Measurements from ENCODE around the gene SPAG9. TPM values are rescaled to one million over a fixed set of nuclear protein-coding genes. Genes with fewer than 3 reads are reported as not detected.

SPAG9 gene
- total and polyA plus RNA-seq, 2 of the 8 experiments (the other 6 are each of a cell fraction or from before 2014, with no cell fraction given), result 9.8 to 63.8 TPM

DNA sequence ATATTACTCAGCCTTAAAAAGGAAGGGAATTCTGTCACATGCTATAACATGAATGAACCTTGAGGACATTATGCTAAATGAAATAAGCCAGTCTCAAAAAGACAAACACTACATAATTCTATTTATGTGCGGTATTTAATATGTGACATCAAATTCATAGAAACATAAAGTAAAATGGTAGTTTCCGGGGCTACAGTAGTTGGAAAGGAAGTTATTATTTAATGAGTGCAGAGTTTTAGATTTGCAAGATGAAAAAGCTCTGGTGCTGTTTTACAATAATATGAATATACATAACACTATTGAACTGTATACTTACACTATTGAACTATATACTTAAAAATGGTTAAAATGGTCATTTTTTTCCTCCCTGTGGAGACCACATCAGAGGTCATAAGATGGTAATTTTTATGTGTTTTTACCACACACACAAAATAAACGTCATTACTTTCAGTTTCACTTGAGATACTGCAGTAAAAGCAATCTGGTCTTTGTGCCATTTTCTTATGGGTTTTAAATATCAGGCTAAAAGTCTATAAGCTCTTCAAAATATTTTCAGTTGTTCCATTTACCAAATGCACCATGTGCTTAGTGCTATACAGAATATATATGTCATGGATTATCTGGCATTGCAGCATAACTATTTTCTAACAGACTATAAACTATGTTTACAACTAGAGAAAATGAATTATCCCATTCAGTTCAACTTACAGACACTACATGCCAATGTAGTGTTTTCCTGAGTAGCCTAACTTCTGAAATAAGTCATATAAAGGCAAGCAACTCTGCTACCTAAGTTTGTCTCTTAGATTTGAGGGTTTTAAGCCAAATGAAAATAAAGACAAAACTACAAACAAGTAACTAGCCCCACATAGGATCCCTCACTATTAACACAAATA is 90.9 kb downstream of the SPAG9 start:
- FAIRE-seq, result no peak
- POLR2A ChIA-PET (ENCODE audit: partially characterized antibody), result interaction anchor here (0.8 to 1.3 kb wide), 4 partner anchors 9 to 15 kb away, joined by 3 to 4 read pairs (median 4); no protein-coding TSS in a partner anchor
- TF ChIP-seq, protein P1, sequence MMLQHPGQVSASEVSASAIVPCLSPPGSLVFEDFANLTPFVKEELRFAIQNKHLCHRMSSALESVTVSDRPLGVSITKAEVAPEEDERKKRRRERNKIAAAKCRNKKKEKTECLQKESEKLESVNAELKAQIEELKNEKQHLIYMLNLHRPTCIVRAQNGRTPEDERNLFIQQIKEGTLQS (IDR thresholded peaks at IDR 0.05; ENCODE audit: insufficient read depth, low read depth, low read length), result no peak
- TF ChIP-seq RBBP5 (IDR thresholded peaks at IDR 0.05; ENCODE audit: borderline replicate concordance, low read depth, low read length), result no peak
- TF ChIP-seq CHD1 (IDR thresholded peaks at IDR 0.05; ENCODE audit: low read depth, low read length), result no peak
- TF ChIP-seq, protein P2, sequence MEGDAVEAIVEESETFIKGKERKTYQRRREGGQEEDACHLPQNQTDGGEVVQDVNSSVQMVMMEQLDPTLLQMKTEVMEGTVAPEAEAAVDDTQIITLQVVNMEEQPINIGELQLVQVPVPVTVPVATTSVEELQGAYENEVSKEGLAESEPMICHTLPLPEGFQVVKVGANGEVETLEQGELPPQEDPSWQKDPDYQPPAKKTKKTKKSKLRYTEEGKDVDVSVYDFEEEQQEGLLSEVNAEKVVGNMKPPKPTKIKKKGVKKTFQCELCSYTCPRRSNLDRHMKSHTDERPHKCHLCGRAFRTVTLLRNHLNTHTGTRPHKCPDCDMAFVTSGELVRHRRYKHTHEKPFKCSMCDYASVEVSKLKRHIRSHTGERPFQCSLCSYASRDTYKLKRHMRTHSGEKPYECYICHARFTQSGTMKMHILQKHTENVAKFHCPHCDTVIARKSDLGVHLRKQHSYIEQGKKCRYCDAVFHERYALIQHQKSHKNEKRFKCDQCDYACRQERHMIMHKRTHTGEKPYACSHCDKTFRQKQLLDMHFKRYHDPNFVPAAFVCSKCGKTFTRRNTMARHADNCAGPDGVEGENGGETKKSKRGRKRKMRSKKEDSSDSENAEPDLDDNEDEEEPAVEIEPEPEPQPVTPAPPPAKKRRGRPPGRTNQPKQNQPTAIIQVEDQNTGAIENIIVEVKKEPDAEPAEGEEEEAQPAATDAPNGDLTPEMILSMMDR (IDR thresholded peaks at IDR 0.05; ENCODE audit: control extremely low read depth in 1 of 3, insufficient read depth in 1 of 3, low read depth in 1 of 3, low read length in 3 of 3), result no peak
- no peak for TF ChIP-seq SP1 (IDR thresholded peaks at IDR 0.05; ENCODE audit: low read depth, low read length)
- TF ChIP-seq, protein P3, sequence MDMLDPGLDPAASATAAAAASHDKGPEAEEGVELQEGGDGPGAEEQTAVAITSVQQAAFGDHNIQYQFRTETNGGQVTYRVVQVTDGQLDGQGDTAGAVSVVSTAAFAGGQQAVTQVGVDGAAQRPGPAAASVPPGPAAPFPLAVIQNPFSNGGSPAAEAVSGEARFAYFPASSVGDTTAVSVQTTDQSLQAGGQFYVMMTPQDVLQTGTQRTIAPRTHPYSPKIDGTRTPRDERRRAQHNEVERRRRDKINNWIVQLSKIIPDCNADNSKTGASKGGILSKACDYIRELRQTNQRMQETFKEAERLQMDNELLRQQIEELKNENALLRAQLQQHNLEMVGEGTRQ (IDR thresholded peaks at IDR 0.05; ENCODE audit: low read length), result no peak
- TF ChIP-seq POU5F1 (IDR thresholded peaks at IDR 0.05; ENCODE audit: low read depth, low read length), result no peak

More for the DNA sequence above, 90.9 kb downstream of the SPAG9 start:
- Histone ChIP-seq H3K56ac (replicated peaks; ENCODE audit: insufficient read length, low read depth, low read length) (no peak overlapping the region), H3K27me3 (replicated peaks in 1 of 4; ENCODE audit: control insufficient read depth in 3 of 4, extremely low read depth in 1 of 4, insufficient read depth in 3 of 4, low read length in 3 of 4) (no peaks in the 10 kb centered on the region), H3K9ac (replicated peaks in 1 of 4; ENCODE audit: extremely low read depth in 1 of 4, low read depth in 3 of 4, low read length in 3 of 4) (no peak overlapping the region), H3K4me3 (ENCODE audit: extremely low read depth in 1 of 4, insufficient read depth in 2 of 4, low read depth in 3 of 4, low read length in 4 of 4) (no peak overlapping the region), H2BK12ac (ENCODE audit: low read depth, low read length) (no peak overlapping the region), H2BK120ac (replicated peaks; ENCODE audit: low read depth, low read length) (no peak overlapping the region), H3K79me2 (ENCODE audit: control insufficient read depth in 1 of 2, insufficient read depth in 2 of 2, low read length in 2 of 2) (no peaks in the 10 kb centered on the region), H3K23ac (ENCODE audit: insufficient read length) (no peak overlapping the region), H2AK5ac (ENCODE audit: low read depth, low read length) (no peak overlapping the region), H4K20me1 (replicated peaks in 1 of 2; ENCODE audit: control insufficient read depth in 1 of 2, insufficient read depth in 2 of 2, low read length in 2 of 2) (no peaks in the 10 kb centered on the region), H3K36me3 (ENCODE audit: control insufficient read depth in 2 of 4, insufficient read depth in 4 of 4, low read length in 3 of 4) (peaks cover 0 to 2% (median 0%) of the 10 kb centered on the region in 4 experiments; a peak in 2 of 8 replicates), H3K27ac (ENCODE audit: low read depth, low read length) (no peak overlapping the region), H4K5ac (ENCODE audit: insufficient read length, low read depth, low read length) (no peak overlapping the region), H3K4ac (replicated peaks; ENCODE audit: insufficient read length, low read depth, low read length) (no peak overlapping the region), H3K23me2 (ENCODE audit: low read depth, low read length) (no peaks in the 10 kb centered on the region), H3K4me1 (replicated peaks in 1 of 4; ENCODE audit: control insufficient read depth in 3 of 4, insufficient read depth in 4 of 4, low read length in 3 of 4) (no peaks in the 10 kb centered on the region), H2BK20ac (ENCODE audit: low read length) (no peak overlapping the region), H2BK5ac (ENCODE audit: low read depth, low read length) (no peak overlapping the region), H2AFZ (ENCODE audit: low read length) (no peak overlapping the region), H3K18ac (ENCODE audit: extremely low read depth, low read length) (no peak overlapping the region), H2BK15ac (ENCODE audit: low read length) (no peak overlapping the region), H4K91ac (replicated peaks; ENCODE audit: insufficient read length, low read length) (no peak overlapping the region), H3K9me3 (ENCODE audit: insufficient read depth in 2 of 2, low read depth in 1 of 2, low read length in 1 of 2) (no peaks in the 10 kb centered on the region), H3K4me2 (ENCODE audit: insufficient read depth in 1 of 2, low read depth in 2 of 2, low read length in 2 of 2) (no peak overlapping the region), H4K8ac (ENCODE audit: extremely low read depth, insufficient read depth, low read length) (no peak overlapping the region), H3K14ac (ENCODE audit: insufficient read length) (no peak overlapping the region), H3K79me1 (ENCODE audit: low read depth, low read length) (no peaks in the 10 kb centered on the region)
- CTCF ChIA-PET (ENCODE audit: partially characterized antibody), result interaction anchor here (1.7 to 2.9 kb wide), 2 partner anchors 26 to 27 kb away, joined by 5 to 13 read pairs; no protein-coding TSS in a partner anchor
- WGBS, 2 experiments (ENCODE audit: extremely low coverage in 1 of 2, insufficient coverage in 1 of 2, insufficient read length in 1 of 2, insufficient replicate concordance in 2 of 2, low coverage in 1 of 2, low lambda C conversion rate in 2 of 2, missing lambda C conversion rate in 1 of 2), result 81% methylated on average over 3 of the region's 3 CpGs; no CpG with 5 or more reads in 1 of the 2 experiments
- no peak for DNase-seq (ENCODE audit: low read depth in 1 of 2, low spot score in 2 of 2)

Data from H1 (cell line).